Activated naive CD4-positive, alpha-beta T cell treated with anti-CD3 and anti-CD28 coated beads, Interleukin-2, amount 50 U/mL, for 24 hours (primary cell): ENCODE results near the gene RALB.
"Not testable (repeated sequence)": the region's sequence is repeated elsewhere in the genome, so short reads cannot be mapped to it uniquely, and the experiment has no call there.

Source experiments
- H3K27ac Mint-ChIP-seq: one replicate; pipeline ENCODE4 v1.8.0; 2021; ENCODE audit warnings: mild to moderate bottlenecking, mixed read lengths
- H3K27me3 Mint-ChIP-seq: one replicate; pipeline ENCODE4 v1.8.0; 2021; ENCODE audit warnings: mixed read lengths
- H3K36me3 Mint-ChIP-seq: one replicate; pipeline ENCODE4 v1.8.0; 2021; ENCODE audit warnings: mixed read lengths
- H3K4me1 Mint-ChIP-seq: one replicate; pipeline ENCODE4 v1.8.0; 2021; ENCODE audit warnings: mixed read lengths
- H3K4me3 Mint-ChIP-seq: one replicate; pipeline ENCODE4 v1.8.0; 2021; ENCODE audit warnings: mild to moderate bottlenecking, mixed read lengths
- H3K9me3 Mint-ChIP-seq: one replicate; pipeline ENCODE4 v1.8.0; 2021; ENCODE audit warnings: mixed read lengths

Gene RALB

GRCh38 chr2:120246546-120247300, 5.9 kb upstream of the RALB start:
- Mint-ChIP-seq H3K9me3 (no peaks in the 10 kb centered on the region), H3K4me3 (no peak overlapping the region), H3K27me3 (peaks cover 2% of the 10 kb centered on the region), H3K4me1 (peaks cover 3% of the 10 kb centered on the region), H3K36me3 (no peaks in the 10 kb centered on the region), H3K27ac (no peak overlapping the region)

DNA sequence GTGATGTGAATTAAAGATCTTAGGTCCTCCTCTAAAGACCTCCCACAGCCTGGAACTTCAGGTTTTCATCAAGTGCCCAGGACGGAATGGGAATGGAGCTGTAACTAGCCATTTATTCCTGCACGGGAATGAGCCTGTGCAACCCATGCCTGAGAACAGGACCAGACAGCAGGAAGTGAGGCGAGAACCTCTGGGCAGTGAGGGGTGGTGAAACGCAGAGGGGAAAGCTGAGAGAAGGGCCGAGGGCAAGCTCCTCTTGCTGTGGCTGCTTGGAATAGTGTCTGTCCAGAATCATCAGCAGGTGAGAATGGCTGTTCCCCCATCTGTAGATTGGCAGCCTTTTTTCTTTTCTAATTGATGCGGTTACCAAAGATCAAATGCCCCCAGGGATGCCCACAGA, 4.8 kb upstream of the RALB start:
- no peak overlapping the region for H3K4me3 Mint-ChIP-seq
- no peak overlapping the region for H3K27ac Mint-ChIP-seq
- peaks cover 2% of the 10 kb centered on the region for H3K27me3 Mint-ChIP-seq
- no peaks in the 10 kb centered on the region for H3K9me3 Mint-ChIP-seq
- peaks cover 11% of the 10 kb centered on the region for H3K4me1 Mint-ChIP-seq
- no peaks in the 10 kb centered on the region for H3K36me3 Mint-ChIP-seq

DNA sequence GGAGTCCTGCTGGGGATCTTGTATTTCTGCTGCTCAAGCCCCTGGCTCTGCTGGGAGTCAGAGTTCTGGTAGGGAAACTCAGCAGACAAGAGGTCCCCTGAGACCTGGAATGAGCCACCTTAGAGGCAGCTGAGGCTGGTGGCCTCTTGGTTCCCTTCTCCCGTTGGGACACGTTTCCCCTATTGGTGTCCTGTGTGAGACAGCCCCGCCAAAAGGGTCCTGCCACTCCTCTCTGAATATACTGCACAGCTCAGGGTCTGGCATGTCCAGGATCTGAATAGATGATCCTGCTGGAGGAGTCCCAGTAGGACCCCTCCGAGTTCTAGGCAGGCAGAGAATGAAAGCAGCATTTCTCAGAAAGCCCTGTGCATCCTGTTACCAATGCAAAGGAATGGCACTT, 2.0 kb upstream of the RALB start:
- no peaks in the 10 kb centered on the region for H3K36me3 Mint-ChIP-seq
- peaks cover 34% of the 10 kb centered on the region for H3K4me1 Mint-ChIP-seq
- no peak overlapping the region for H3K27ac Mint-ChIP-seq
- peaks cover 2% of the 10 kb centered on the region for H3K27me3 Mint-ChIP-seq
- no peaks in the 10 kb centered on the region for H3K9me3 Mint-ChIP-seq
- H3K4me3 Mint-ChIP-seq = no peak overlapping the region

DNA sequence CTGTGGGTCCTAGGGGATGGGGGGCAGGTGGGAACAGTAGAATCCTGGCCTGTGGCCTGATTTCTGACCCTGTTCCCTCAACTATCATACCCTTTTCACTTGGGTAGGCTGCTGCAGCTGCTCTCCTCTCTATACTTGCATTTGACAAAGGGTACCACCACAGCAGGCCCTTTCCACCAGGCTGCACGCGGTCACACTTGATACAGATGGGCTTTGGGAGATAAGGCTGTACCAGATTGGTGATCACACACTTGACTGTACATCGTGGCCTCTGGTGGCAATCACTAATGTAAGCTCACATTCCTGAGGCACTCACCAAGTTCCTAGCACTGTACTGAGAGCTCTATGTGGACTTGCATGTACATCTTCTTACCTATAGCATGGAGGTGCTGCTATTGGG, 1.6 kb upstream of the RALB start:
- Mint-ChIP-seq H3K27me3 (peaks cover 2% of the 10 kb centered on the region), H3K4me3 (no peak overlapping the region), H3K9me3 (no peaks in the 10 kb centered on the region), H3K27ac (no peak overlapping the region), H3K4me1 (peaks cover 39% of the 10 kb centered on the region), H3K36me3 (peaks cover 2% of the 10 kb centered on the region)

DNA sequence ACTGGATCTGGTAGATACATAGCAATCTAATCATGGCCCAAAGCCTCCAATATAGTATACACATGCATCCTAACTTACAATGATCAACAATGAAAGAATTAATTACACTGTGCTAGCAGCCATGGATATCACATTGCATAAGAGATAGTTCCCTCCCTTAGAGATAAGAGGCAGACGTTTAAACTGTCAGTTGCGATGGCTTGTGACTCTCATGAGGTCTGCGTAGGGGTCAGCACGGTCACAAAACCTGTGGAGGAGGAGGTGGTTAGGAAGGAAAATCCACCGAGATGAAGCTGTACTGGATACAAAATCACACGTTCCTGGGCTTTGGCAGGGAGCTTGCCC, 800 bp upstream of the RALB start:
- Mint-ChIP-seq H3K9me3 (no peaks in the 10 kb centered on the region), H3K4me1 (peaks cover 46% of the 10 kb centered on the region), H3K4me3 (peak overlapping the region; percentile 100), H3K27me3 (no peaks in the 10 kb centered on the region), H3K27ac (peak overlapping the region; percentile 71), H3K36me3 (peaks cover 2% of the 10 kb centered on the region)

GRCh38 chr2:120253021-120253882, 600 bp downstream of the RALB start:
- peaks cover 60% of the 10 kb centered on the region for H3K4me1 Mint-ChIP-seq
- H3K36me3 Mint-ChIP-seq = peaks cover 2% of the 10 kb centered on the region
- H3K27ac Mint-ChIP-seq = peak overlapping the region; percentile 92

GRCh38 chr2:120254178-120254577, 1.5 kb downstream of the RALB start:
- Mint-ChIP-seq H3K9me3 (no peaks in the 10 kb centered on the region), H3K27ac (peak overlapping the region; percentile 0), H3K4me1 (peaks cover 61% of the 10 kb centered on the region), H3K4me3 (peak overlapping the region; percentile 89), H3K36me3 (peaks cover 4% of the 10 kb centered on the region), H3K27me3 (no peaks in the 10 kb centered on the region)

More at GRCh38 chr2:120253021-120253882, 600 bp downstream of the RALB start:
- Mint-ChIP-seq H3K9me3 (no peaks in the 10 kb centered on the region), H3K4me3 (peak overlapping the region; percentile 100), H3K27me3 (no peaks in the 10 kb centered on the region)

DNA sequence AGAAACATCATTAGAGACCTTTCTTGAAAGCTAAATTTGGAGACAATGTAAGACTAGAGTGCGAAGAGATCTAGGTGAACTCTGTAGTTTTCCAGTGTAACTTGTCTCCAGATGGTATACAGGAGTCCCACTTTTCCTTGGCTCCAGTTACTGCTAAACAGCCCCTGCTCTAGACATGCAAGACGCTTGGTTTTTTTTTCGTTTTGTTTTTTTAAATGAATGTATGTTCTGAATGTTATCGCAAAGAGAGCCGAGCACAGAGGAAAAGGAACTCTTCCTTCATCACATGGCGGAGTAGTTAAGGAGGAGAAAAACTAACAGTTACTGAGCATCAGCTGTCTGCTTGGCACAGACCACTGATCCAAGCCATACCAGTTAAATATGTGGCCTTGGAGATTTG, 2.4 kb downstream of the RALB start:
- Mint-ChIP-seq H3K36me3 (peaks cover 4% of the 10 kb centered on the region), H3K9me3 (no peaks in the 10 kb centered on the region)

GRCh38 chr2:120255986-120256650, 3.5 kb downstream of the RALB start:
- H3K27me3 Mint-ChIP-seq = no peaks in the 10 kb centered on the region
- H3K36me3 Mint-ChIP-seq = peaks cover 10% of the 10 kb centered on the region
- H3K9me3 Mint-ChIP-seq = no peaks in the 10 kb centered on the region
- peaks cover 61% of the 10 kb centered on the region for H3K4me1 Mint-ChIP-seq
- peak overlapping the region; percentile 31 for H3K27ac Mint-ChIP-seq
- peak overlapping the region; percentile 16 for H3K4me3 Mint-ChIP-seq

More for the DNA sequence above, 2.4 kb downstream of the RALB start:
- H3K27me3 Mint-ChIP-seq = no peaks in the 10 kb centered on the region
- peaks cover 61% of the 10 kb centered on the region for H3K4me1 Mint-ChIP-seq
- peak overlapping the region; percentile 60 for H3K4me3 Mint-ChIP-seq
- no peak overlapping the region for H3K27ac Mint-ChIP-seq

DNA sequence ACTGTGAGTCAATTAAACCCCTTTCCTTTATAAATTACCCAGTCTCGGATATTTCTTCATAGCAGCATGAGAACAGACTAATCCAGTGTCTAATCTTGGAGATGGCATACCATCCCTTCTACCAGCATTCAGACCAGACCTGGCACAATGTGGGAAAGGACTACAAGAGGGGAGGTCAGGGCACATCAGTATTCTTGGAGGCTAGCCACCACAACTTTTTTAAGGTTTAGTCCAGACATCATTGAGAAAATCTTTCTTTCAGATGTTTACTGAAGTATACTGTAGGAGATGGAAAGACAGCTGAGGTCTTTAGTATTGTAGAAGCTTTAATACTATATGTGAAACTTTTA, 4.0 kb downstream of the RALB start:
- Mint-ChIP-seq H3K27ac (peak overlapping the region; percentile 31), H3K4me1 (peaks cover 59% of the 10 kb centered on the region), H3K36me3 (peaks cover 10% of the 10 kb centered on the region)

DNA sequence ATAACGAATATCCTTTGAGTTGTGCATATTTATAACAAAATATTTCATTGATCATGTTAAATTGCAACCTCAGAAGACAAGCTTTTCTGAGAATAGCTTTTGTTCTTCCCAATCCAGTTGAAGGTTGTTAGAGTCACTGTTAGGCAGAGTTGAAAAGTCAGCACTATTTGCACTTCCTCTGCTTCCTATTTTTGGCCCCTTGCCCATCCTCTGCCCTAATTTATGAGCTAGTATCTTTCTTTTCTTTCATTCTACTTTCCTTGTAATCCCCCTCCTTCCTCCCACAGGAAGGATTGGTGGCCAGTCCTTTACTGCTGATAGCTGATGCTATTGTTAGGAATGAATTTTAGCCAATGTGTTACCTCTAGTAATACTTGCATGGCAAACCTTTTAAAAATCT, 4.9 kb downstream of the RALB start:
- peaks cover 10% of the 10 kb centered on the region for H3K36me3 Mint-ChIP-seq
- H3K27ac Mint-ChIP-seq = no peak overlapping the region
- H3K4me3 Mint-ChIP-seq = no peak overlapping the region
- H3K9me3 Mint-ChIP-seq = no peaks in the 10 kb centered on the region
- peaks cover 50% of the 10 kb centered on the region for H3K4me1 Mint-ChIP-seq
- H3K27me3 Mint-ChIP-seq = no peaks in the 10 kb centered on the region

More for the DNA sequence above, 4.0 kb downstream of the RALB start:
- Mint-ChIP-seq H3K9me3 (no peaks in the 10 kb centered on the region), H3K27me3 (no peaks in the 10 kb centered on the region), H3K4me3 (no peak overlapping the region)

- Mint-ChIP-seq H3K27ac (no peak overlapping the region), H3K9me3 (no peaks in the 10 kb centered on the region), H3K27me3 (no peaks in the 10 kb centered on the region), H3K4me1 (peaks cover 50% of the 10 kb centered on the region), H3K36me3 (peaks cover 10% of the 10 kb centered on the region), H3K4me3 (no peak overlapping the region)
Observed at GRCh38 chr2:120258196-120258595, 5.5 kb downstream of the RALB start.

- H3K27ac Mint-ChIP-seq, H3K4me3 Mint-ChIP-seq, H3K9me3 Mint-ChIP-seq, H3K27me3 Mint-ChIP-seq, H3K36me3 Mint-ChIP-seq: not testable (repeated sequence)
- H3K4me1 Mint-ChIP-seq = peaks cover 37% of the 10 kb centered on the region
Observed at GRCh38 chr2:120259939-120260338, 7.3 kb downstream of the RALB start.

DNA sequence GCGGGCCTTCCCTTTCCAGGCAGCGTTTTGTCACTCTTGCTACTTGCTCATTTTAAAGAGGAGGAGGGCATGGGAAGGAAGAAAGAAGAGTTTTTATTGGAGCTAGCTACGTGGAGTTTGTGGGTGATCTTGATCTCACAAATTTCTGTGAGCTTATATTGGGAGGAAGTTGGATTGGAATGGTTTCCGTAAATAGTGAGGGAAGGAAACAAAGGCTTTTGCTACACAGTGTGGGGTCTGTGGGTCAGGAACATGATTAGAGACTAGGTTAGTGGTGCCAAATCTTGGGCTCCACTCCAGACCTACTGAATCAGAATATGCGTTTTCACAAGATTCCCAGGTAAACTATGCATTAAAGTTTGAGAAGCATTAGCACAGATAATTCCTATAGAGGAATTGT, 8.1 kb downstream of the RALB start:
- Mint-ChIP-seq H3K9me3 (no peaks in the 10 kb centered on the region), H3K36me3 (peaks cover 10% of the 10 kb centered on the region), H3K27me3 (no peaks in the 10 kb centered on the region), H3K27ac (peak overlapping the region; percentile 31), H3K4me3 (no peak overlapping the region), H3K4me1 (peaks cover 30% of the 10 kb centered on the region)

GRCh38 chr2:120261387-120262006, 8.8 kb downstream of the RALB start:
- Mint-ChIP-seq H3K27me3 (no peaks in the 10 kb centered on the region), H3K4me3 (no peak overlapping the region), H3K4me1 (peaks cover 23% of the 10 kb centered on the region), H3K27ac (no peak overlapping the region), H3K9me3 (no peaks in the 10 kb centered on the region), H3K36me3 (peaks cover 7% of the 10 kb centered on the region)
